ENCODE measurements around the gene ZNF618.

ZNF618 gene

DNA sequence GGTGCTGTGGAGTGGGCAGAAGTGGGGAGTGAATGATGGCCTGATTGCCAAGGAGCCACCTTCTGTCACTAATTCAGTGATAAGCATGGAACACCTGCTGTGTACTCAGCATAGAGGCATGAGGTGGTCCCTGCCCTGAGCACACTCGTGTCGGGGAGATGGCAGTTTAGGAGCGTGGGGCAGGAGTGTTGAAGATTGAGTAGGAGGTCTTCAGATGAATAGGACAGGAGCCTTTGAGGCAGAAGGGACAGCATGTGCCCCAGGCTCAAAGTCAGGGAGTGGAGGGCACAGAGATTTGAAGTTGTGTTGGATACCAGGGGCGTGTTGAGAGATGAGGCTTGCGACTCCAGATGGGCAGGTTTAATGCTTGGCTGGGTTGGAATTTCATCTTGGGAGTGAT, 55.0 kb downstream of the ZNF618 start:
- Histone ChIP-seq H2AFZ (ENCODE audit: low read depth, low read length) (no peak overlapping the region), H3K79me2 (ENCODE audit: insufficient read depth, low read length) (no peaks in the 10 kb centered on the region), H3K9me3 (ENCODE audit: insufficient read depth, low read length, severe bottlenecking) (no peaks in the 10 kb centered on the region), H3K4me1 (ENCODE audit: insufficient read depth, low read length) (no peaks in the 10 kb centered on the region), H3K9ac (ENCODE audit: low read depth, low read length) (no peak overlapping the region), H3K27me3 (ENCODE audit: insufficient read depth, low read length, poor library complexity) (no peaks in the 10 kb centered on the region), H3K4me3 (ENCODE audit: low read depth in 1 of 2, low read length in 2 of 2) (no peak overlapping the region), H3K27ac (ENCODE audit: low read length) (no peak overlapping the region), H3K36me3 (ENCODE audit: insufficient read depth, low read length) (no peaks in the 10 kb centered on the region), H4K20me1 (ENCODE audit: insufficient read depth, low read length) (no peaks in the 10 kb centered on the region), H3K4me2 (ENCODE audit: insufficient read depth, low read length) (no peak overlapping the region)
- no peak for ATAC-seq (ENCODE audit: insufficient read depth, low read depth)
- TF ChIP-seq EZH2 (IDR thresholded peaks at IDR 0.05; ENCODE audit: borderline replicate concordance, low read depth, low read length, severe bottlenecking): no peak
- TF ChIP-seq, protein P1, sequence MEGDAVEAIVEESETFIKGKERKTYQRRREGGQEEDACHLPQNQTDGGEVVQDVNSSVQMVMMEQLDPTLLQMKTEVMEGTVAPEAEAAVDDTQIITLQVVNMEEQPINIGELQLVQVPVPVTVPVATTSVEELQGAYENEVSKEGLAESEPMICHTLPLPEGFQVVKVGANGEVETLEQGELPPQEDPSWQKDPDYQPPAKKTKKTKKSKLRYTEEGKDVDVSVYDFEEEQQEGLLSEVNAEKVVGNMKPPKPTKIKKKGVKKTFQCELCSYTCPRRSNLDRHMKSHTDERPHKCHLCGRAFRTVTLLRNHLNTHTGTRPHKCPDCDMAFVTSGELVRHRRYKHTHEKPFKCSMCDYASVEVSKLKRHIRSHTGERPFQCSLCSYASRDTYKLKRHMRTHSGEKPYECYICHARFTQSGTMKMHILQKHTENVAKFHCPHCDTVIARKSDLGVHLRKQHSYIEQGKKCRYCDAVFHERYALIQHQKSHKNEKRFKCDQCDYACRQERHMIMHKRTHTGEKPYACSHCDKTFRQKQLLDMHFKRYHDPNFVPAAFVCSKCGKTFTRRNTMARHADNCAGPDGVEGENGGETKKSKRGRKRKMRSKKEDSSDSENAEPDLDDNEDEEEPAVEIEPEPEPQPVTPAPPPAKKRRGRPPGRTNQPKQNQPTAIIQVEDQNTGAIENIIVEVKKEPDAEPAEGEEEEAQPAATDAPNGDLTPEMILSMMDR (IDR thresholded peaks at IDR 0.05; ENCODE audit: borderline replicate concordance, extremely low read depth, low read length, poor library complexity, severe bottlenecking): no peak
- no peak for DNase-seq

DNA sequence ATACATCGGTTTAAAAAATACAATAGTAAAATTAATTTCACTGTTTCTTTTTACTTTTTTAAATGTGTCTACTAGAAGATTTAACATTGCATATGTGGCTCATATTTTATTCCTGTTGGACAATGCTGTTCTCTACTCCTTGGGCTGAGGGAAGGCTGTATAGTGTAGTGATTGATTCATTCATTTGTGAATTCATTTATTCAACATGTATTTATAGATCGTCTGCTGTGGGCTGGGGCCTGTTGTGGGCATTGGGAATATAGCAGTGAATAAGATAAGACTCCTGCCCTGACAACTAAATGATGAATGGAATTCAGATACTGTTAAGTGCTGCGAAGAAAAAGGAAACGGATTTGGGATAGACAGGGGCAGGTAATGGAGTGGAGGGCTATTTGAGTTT, 55.7 kb downstream of the ZNF618 start:
- H3K36me3 ChIP-seq (ENCODE audit: insufficient read depth, low read length): no peaks in the 10 kb centered on the region
- no peaks in the 10 kb centered on the region for H4K20me1 ChIP-seq (ENCODE audit: insufficient read depth, low read length)
- DNase-seq: no peak
- TF ChIP-seq EZH2 (IDR thresholded peaks at IDR 0.05; ENCODE audit: borderline replicate concordance, low read depth, low read length, severe bottlenecking): no peak
- TF ChIP-seq, protein P1 (IDR thresholded peaks at IDR 0.05; ENCODE audit: borderline replicate concordance, extremely low read depth, low read length, poor library complexity, severe bottlenecking): no peak
- no peaks in the 10 kb centered on the region for H3K79me2 ChIP-seq (ENCODE audit: insufficient read depth, low read length)
- H3K4me3 ChIP-seq (ENCODE audit: low read depth in 1 of 2, low read length in 2 of 2): no peak overlapping the region
- no peak overlapping the region for H2AFZ ChIP-seq (ENCODE audit: low read depth, low read length)
- no peak overlapping the region for H3K27ac ChIP-seq (ENCODE audit: low read length)
- H3K4me2 ChIP-seq (ENCODE audit: insufficient read depth, low read length): no peak overlapping the region
- ATAC-seq (ENCODE audit: insufficient read depth, low read depth): no peak
- H3K4me1 ChIP-seq (ENCODE audit: insufficient read depth, low read length): no peaks in the 10 kb centered on the region
- H3K27me3 ChIP-seq (ENCODE audit: insufficient read depth, low read length, poor library complexity): no peaks in the 10 kb centered on the region
- H3K9me3 ChIP-seq (ENCODE audit: insufficient read depth, low read length, severe bottlenecking): no peaks in the 10 kb centered on the region
- no peak overlapping the region for H3K9ac ChIP-seq (ENCODE audit: low read depth, low read length)

DNA sequence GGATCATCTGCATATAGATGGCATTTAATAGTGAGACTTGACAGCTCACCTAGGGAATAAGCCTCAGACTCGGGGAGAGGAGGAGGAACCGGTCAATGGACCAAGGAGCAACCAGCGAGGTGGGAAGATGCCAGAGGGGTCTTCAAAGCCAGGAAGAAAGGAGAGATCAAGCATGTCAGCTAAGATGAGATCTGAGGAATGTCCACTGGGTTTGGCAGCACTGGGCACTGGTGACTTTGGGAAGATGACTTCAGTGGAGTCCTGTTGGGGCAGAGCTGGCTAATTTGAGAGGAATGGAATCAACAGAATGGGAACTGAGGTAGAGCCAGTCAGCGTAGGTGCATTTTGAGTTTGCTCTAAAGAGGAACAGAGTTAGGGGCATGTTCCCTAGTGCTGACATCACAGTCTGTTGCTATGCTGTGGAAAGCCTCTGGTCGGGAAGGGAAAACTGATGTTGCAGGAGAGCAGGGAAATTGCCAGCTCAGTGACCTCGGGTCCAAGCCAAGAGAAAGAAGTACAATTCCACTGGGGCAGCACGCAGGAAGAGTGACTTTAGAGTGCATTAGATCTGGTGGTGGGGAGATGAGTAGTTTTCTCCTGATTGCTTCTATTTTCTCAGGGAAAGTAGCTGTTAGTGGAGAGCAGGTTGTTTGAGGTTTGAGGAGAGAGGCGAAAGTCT, 56.9 kb downstream of the ZNF618 start:
- DNase-seq (no peak), ATAC-seq (ENCODE audit: insufficient read depth, low read depth) (no peak)
- H3K27ac ChIP-seq (ENCODE audit: low read length): no peak overlapping the region
- H3K79me2 ChIP-seq (ENCODE audit: insufficient read depth, low read length): no peaks in the 10 kb centered on the region
- no peak overlapping the region for H2AFZ ChIP-seq (ENCODE audit: low read depth, low read length)
- H3K9me3 ChIP-seq (ENCODE audit: insufficient read depth, low read length, severe bottlenecking): no peaks in the 10 kb centered on the region
- TF ChIP-seq, protein P1 (IDR thresholded peaks at IDR 0.05; ENCODE audit: borderline replicate concordance, extremely low read depth, low read length, poor library complexity, severe bottlenecking): no peak
- no peaks in the 10 kb centered on the region for H4K20me1 ChIP-seq (ENCODE audit: insufficient read depth, low read length)
- H3K4me3 ChIP-seq (ENCODE audit: low read depth in 1 of 2, low read length in 2 of 2): no peak overlapping the region
- no peak overlapping the region for H3K4me2 ChIP-seq (ENCODE audit: insufficient read depth, low read length)
- no peaks in the 10 kb centered on the region for H3K27me3 ChIP-seq (ENCODE audit: insufficient read depth, low read length, poor library complexity)
- H3K36me3 ChIP-seq (ENCODE audit: insufficient read depth, low read length): no peaks in the 10 kb centered on the region
- no peaks in the 10 kb centered on the region for H3K4me1 ChIP-seq (ENCODE audit: insufficient read depth, low read length)
- no peak overlapping the region for H3K9ac ChIP-seq (ENCODE audit: low read depth, low read length)

DNA sequence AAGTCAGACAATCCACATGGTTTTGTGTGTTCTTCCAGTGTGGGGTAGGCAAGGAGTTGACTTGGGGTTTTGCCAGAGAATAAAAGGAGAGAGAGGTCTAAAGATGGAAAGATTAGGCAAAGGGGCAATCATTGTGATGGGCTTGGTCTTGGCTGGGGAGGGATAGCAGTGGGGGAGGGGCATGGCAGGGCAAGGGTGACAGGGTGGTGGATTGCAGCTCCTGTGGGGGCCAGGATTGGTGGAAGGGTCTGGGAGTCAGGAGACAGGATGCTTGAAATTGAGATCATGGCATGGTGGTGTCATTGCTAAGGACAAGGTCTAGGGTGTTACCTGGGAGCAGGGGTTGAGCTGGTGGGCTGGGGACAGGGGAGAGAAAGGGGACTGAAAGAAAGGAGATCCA, 57.6 kb downstream of the ZNF618 start:
- Histone ChIP-seq H3K4me1 (ENCODE audit: insufficient read depth, low read length) (no peaks in the 10 kb centered on the region), H3K4me2 (ENCODE audit: insufficient read depth, low read length) (no peak overlapping the region), H3K27ac (ENCODE audit: low read length) (no peak overlapping the region), H3K79me2 (ENCODE audit: insufficient read depth, low read length) (no peaks in the 10 kb centered on the region), H3K9ac (ENCODE audit: low read depth, low read length) (no peak overlapping the region), H3K4me3 (ENCODE audit: low read depth in 1 of 2, low read length in 2 of 2) (no peak overlapping the region), H3K9me3 (ENCODE audit: insufficient read depth, low read length, severe bottlenecking) (no peaks in the 10 kb centered on the region), H4K20me1 (ENCODE audit: insufficient read depth, low read length) (no peaks in the 10 kb centered on the region), H3K27me3 (ENCODE audit: insufficient read depth, low read length, poor library complexity) (no peaks in the 10 kb centered on the region), H2AFZ (ENCODE audit: low read depth, low read length) (no peak overlapping the region), H3K36me3 (ENCODE audit: insufficient read depth, low read length) (no peaks in the 10 kb centered on the region)
- no peak for DNase-seq
- ATAC-seq (ENCODE audit: insufficient read depth, low read depth): no peak
- TF ChIP-seq EZH2 (IDR thresholded peaks at IDR 0.05; ENCODE audit: borderline replicate concordance, low read depth, low read length, severe bottlenecking): no peak
